Activated CD4-positive, alpha-beta T cell treated with anti-CD3 and anti-CD28 coated beads, Interleukin-2, amount 50 U/mL, for 16 hours (primary cell): Measurements from ENCODE around the gene ACSM4.
"Not testable (repeated sequence)": the region's sequence is repeated elsewhere in the genome, so short reads cannot be mapped to it uniquely, and the experiment has no call there.

Experiments used
- DNase-seq: peaks from one replicate; pipeline ENCODE4 v3.0.0-alpha.2; 2020

Gene ACSM4

GRCh38 chr12:7303772-7304171 lies at the start of gene ACSM4:
TSS of gene ACSM4 (plus strand) at chr12:7304072. CDS start at chr12:7304332, 260 bp downstream.
- no peak for DNase-seq

GRCh38 chr12:7259060-7259459 lies 44.8 kb upstream of the ACSM4 start:
- no peak for DNase-seq

DNA sequence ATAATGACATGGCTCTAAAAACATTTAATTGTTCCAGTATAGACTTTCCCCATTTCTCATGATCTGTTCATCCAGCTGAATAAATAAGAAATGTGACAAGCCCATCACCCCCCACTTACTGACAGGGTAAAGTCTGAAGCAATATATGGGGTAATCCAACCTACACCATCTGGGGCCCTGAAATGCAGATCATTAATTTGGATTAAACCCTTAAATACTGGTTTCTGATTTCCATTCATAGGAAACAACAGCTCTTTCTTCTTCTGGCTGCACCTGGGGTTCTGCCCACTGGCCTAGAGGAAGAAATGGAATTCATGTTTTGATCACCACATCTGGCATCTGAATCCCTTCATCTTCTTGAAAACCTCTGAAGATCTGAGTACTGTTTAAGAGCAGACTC lies 39.3 kb upstream of the ACSM4 start:
- no peak for DNase-seq

GRCh38 chr12:7265251-7265650 lies 38.6 kb upstream of the ACSM4 start:
- DNase-seq, result no peak

GRCh38 chr12:7269273-7269672 lies 34.6 kb upstream of the ACSM4 start:
- no peak for DNase-seq

GRCh38 chr12:7271893-7272514 lies 31.9 kb upstream of the ACSM4 start:
- DNase-seq, result no peak

DNA sequence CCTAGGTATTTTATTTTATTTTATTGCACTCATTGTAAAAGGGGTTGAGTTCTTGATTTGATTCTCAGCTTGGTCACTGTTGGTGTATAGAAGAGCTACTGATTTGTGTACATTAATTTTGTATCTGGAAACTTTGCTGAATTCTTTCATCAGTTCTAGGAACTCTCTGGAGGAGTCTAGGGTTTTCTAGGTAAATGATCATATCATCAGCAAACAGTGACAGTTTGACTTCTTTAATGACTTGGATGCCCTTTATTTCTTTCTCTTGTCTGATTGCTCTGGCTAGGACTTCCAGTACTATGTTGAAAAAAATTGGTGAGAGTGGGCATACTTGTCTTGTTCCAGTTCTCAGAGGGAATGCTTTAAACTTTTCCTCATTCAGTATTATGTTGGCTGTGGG lies 28.4 kb upstream of the ACSM4 start:
- DNase-seq, result not testable (repeated sequence)

- no peak for DNase-seq
Observed at GRCh38 chr12:7282844-7283243, 21.0 kb upstream of the ACSM4 start.

DNA sequence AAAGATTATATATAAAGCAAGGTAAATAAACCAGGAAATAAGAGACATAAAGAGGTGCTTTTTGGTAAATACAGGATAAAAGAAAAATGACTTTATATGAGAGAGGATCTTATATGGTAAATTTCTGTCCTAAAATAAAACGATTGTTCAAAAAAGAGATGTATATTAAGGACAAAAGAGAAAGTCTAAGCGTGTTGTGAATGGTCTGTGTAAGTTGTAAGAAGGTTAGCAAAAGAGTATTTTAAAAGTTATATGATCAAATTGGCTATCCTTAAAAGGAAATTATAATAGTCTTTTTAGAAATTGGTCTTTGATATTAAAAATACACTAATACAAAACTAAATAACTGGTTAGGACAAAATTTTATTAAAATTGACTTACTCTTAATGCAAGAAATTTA lies 14.1 kb upstream of the ACSM4 start:
- DNase-seq, result no peak

- not testable (repeated sequence) for DNase-seq
Observed at GRCh38 chr12:7290588-7290987, 13.3 kb upstream of the ACSM4 start.

DNA sequence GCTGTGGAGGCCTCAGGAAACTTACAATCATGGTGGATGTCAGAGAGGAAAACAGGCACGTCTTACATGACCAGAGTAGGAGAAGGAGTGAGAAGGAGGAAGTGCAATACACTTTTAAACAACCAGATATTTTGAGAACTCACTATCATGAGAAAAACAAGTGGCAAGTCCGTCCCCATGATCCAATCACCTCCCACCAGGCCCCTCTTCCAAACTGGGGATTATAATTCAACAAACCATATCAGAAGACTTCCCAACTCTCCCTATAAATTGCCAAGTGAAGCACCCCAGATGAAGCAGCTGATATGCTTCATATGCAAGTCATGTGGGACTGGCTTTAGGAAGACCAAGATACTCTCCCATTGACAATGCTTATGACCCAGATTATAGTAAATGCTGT lies 11.6 kb upstream of the ACSM4 start:
- no peak for DNase-seq

DNA sequence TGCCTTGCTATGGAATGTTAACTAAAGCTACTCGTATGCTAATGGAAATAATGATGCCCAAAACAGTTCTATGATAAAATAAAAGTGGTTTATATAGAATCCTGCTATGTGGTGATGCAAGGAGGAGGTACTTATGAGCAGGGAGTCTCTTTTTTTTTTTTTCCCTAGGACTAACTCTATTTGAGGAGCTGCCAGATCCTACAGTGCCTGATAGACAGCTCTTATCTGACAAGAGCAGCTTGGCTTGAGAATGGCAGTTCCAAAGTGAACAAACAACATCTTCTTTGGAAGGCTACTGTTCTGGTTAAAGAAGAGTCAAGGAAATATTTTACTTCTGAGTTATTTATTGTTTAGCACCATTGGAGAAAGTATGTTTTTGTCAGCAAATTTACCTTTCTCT lies 10.2 kb upstream of the ACSM4 start:
- no peak for DNase-seq

DNA sequence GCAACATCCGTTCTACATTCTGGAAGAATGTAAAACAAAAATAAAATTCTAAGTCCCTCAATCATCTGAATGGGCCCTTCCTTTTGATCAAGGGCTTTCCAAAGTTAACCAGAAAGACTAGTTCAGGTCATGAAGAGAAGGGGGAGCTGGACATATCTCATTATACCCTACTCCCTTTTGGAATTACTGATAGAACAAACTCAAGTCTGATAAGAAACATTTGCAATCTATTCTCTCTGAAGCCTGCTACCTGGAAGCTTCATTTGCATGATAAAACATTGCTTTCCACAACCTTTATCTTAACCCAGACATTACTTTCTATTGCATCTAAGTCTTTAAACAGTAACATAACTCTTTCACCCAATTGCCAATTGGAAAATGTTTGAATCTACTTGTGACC lies 8.3 kb upstream of the ACSM4 start:
- DNase-seq, result no peak

DNA sequence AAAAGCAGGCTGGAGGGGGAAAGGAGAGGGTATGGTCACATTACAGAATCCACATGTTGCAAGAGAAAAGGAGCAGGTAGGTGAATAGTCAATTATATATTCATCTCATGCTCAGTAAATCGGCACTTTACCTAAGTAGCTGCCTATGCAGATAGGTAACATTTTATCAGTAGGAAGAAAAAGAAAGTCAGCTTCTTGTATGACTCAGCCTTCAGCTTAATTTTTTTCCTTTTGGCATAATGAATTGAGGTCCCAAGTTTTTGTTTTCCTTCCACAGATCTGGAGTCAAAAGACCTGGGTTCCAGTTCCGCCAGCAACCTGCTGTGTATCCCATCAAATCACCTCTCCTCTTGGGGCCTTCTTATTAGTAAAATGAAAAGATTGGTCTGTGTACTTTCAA lies 6.0 kb upstream of the ACSM4 start:
- no peak for DNase-seq

DNA sequence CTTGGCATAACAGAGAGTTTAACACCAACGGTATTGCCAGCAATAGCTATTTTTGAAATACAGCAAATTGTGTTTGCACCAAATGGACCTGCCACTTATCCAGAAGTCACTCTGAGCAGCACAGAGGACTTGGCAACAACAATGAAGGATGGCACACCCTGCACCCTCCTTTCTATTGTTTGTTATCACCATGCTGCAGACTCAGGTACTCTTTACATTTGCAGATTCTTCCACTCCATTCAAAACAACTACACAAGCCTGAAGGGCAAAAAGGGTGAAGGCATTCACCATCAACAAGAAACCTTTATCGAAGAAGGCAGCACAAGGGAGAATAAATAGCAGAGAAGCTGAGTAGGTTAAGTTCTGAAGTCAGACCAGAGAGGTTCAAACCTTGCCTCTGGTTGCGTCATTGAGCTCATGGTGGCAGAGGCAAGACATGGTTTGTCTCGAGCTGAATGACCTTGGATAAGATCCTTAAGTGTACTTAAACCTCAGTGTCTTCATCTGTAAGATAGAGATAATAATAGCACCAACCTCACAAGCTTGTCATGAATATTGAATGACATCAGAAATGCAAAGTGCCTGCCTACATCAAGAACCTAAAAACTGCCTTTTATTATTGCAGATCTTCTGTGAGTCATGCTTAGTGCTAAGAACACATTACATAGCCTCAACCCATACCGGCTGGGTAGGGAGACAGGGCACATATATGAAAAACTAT lies 1.4 kb upstream of the ACSM4 start:
- no peak for DNase-seq

DNA sequence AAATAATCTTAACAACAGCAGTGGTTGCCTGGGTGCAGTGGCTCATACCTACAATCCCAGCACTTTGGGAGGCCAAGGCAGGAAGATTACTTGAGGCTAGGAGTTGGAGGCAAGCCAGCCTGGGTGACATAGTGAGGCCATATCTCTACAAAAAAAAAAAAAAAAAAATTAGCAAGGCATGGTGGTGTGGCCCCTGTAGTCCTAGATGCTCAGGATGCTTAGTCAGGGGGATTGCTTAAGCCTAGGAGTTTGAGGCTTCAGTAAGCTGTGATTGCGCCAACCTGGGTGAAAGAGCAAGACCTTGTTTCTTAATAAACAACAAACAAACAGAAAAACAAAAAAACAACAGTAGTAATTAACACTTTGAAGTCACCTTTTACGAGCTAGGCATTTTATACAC lies 642 bp upstream of the ACSM4 start:
- DNase-seq, result no peak

- no peak for DNase-seq
Observed at GRCh38 chr12:7304456-7304855, 584 bp downstream of the ACSM4 start.

GRCh38 chr12:7310070-7310469 lies 6.2 kb downstream of the ACSM4 start:
- DNase-seq, result no peak

DNA sequence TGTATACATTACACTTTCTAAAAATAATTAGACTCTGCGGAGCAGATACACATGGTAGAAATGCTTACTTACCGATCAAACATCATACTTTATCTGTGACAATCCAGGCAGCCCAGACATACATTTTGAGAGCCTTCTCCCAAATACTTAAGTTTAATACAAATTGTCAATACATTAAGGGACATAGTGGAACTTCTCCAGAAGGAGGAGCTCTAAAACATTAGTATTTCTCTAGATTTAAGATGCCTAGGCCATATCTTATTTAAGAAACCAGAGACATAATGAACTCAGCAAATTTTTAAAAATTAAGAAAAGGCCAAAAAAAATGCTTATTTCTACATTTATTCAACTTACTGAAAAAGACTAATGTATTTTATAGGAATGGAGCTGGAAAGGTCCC lies 16.1 kb downstream of the ACSM4 start:
- DNase-seq, result no peak

GRCh38 chr12:7321624-7322023 lies 17.8 kb downstream of the ACSM4 start:
- DNase-seq, result no peak

GRCh38 chr12:7322599-7322998 lies 18.7 kb downstream of the ACSM4 start:
- DNase-seq, result no peak

DNA sequence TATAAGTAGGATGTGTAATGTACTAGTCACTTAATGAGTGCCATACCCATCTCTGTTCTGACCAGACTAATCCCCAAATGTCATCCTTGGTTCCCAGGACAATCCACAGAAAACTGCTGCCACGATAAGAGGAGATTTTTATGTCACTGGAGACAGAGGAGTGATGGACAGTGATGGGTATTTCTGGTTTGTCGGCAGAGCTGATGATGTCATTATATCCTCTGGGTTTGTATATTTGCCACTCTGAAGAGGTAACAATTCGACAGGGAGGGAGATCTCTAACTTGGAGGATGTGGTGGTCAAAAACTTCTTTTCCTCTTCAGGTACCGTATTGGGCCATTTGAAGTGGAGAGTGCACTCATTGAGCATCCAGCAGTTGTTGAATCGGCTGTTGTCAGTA lies 20.3 kb downstream of the ACSM4 start:
- DNase-seq, result no peak

DNA sequence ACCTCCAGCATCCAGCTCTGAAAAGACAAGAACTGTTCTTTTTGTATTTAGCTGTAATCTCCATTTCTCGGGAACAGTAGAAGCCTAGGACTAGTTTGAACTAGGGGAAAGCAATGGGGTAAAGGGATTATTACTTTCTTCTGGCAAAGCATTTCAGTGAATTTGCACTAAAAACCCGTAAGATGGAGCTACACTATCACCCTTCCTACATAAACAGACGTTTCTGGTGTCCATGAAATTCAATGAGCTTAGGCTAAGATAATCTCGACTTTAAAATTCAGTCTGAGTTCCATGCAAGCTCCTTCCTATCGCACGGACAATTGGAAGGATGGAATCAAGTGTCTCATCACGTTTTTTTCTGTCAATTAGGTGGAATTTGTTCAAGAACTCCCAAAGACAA lies 24.0 kb downstream of the ACSM4 start:
- DNase-seq, result no peak

- DNase-seq, result not testable (repeated sequence)
Observed at GRCh38 chr12:7337790-7338189, 33.9 kb downstream of the ACSM4 start.

DNA sequence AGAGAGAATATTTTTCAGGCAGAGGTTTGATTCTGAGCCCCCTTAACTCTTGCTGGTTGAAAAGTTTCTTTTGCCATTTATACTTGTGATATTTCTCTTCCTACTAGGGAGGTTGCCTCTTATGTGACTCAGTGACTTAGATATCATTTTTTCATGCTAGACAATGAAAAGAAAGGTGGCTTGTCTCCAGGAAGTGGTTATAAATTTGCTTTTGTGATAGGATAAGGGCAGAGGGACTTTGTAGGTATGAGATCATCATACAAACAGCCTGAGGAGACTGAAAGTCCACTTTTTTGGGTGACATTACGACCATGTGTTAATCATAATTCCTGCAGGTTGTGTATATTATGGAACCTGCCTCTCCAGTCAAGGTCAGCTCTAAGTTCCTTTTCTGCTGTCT lies 35.8 kb downstream of the ACSM4 start:
- DNase-seq, result no peak
